Tibial artery (tissue), 4 donors: ENCODE measurements around the gene CCDC170.

Source experiments
- DNase-seq, 2 donors: peaks; one replicate each; pipeline ENCODE4 v3.0.0-alpha.2; 2019
- H3K27ac ChIP-seq, 2 donors: fragments of 200-600 bp; sonication (generic) in 1 of 2; 1 replicate in 1 of 2; 2 replicates in 1 of 2; pipeline ENCODE4 v1.5.1; 2018 to 2019; ENCODE audit warnings: mild to moderate bottlenecking in 1 of 2
- H3K27me3 ChIP-seq, 2 donors: fragments of 200-600 bp; sonication (generic) in 1 of 2; one replicate each; pipeline versions ENCODE4 v1.5.1 to v1.6.0; 2016 to 2019
- H3K36me3 ChIP-seq, 3 donors: fragments of 200-600 bp; sonication (generic) in 2 of 3; one replicate each; pipeline ENCODE4 v1.5.1; 2016 to 2019; ENCODE audit warnings: mild to moderate bottlenecking in 2 of 3
- H3K4me1 ChIP-seq, 4 donors: fragments of 200-600 bp; sonication (generic) in 2 of 4; 1 replicate in 3 of 4; 2 replicates in 1 of 4; pipeline ENCODE4 v1.5.1; 2016 to 2019
- H3K4me3 ChIP-seq, 2 donors: fragments of 200-600 bp; sonication (generic) in 1 of 2; 1 replicate in 1 of 2; 2 replicates in 1 of 2; pipeline ENCODE4 v1.5.1; 2018 to 2019; ENCODE audit warnings: mild to moderate bottlenecking in 2 of 2
- H3K9me3 ChIP-seq, 3 donors: fragments of 200-600 bp; sonication (generic) in 1 of 3; one replicate each; pipeline ENCODE4 v1.5.1; 2016 to 2019
- intact Hi-C: fragments of 100-400 bp; cut with DNase I; formaldehyde crosslinking; loops from one replicate; pipeline ENCODE4 v1.15.0; 2023; ENCODE audit warnings: low total_unique reads
- TF ChIP-seq, protein P1 (sequence below), 2 experiments: fragments of 200-600 bp in 1 of 2; fragments of 450-650 bp in 1 of 2; IDR thresholded peaks; one replicate each; pipeline ENCODE4 v1.5.1; 2017 to 2019; ENCODE audit warnings: antibody characterized with exemption in 2 of 2, mild to moderate bottlenecking in 1 of 2, moderate library complexity in 1 of 2

Gene CCDC170

DNA sequence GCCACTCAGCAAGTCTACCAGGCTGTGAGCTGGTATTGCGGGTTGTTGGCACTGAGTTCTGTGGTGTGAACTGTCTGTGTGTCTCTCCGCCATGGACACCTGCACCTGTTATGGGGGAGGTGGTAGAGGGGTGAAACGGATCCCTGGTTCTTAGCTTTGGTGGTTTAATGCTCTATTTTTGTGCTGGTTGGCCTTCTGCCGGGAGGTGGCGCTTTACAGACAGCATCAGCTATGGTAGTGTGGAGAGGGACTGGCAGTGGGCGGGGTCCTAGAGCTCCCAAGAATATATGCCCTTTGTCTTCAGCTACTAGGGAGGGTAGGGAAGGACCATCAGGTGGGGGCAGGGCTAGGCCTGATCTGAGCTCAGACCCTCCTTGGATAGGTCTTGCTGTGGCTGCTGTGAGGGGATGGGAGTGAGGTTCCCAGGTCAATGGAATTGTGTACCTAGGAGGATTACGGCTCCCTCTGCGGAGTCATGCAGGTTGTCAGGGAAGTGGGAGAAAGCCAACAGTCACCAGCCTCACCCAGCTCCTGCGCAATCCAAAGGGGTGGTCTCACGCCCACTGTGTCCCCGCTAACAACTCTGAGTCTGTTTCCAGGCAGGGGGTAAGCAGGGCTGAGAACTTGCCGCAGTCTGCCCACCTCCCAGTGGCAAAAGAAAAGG lies 154.3 kb downstream of the CCDC170 start:
- intact Hi-C loops = no loop called here
- Histone ChIP-seq H3K9me3 (no peaks in the 10 kb centered on the region), H3K27me3 (no peaks in the 10 kb centered on the region), H3K4me1 (peaks cover 0 to 11% (median 0%) of the 10 kb centered on the region in 4 donors), H3K4me3 (no peak overlapping the region), H3K27ac (no peak overlapping the region), H3K36me3 (no peaks in the 10 kb centered on the region)
- TF ChIP-seq, protein P1, sequence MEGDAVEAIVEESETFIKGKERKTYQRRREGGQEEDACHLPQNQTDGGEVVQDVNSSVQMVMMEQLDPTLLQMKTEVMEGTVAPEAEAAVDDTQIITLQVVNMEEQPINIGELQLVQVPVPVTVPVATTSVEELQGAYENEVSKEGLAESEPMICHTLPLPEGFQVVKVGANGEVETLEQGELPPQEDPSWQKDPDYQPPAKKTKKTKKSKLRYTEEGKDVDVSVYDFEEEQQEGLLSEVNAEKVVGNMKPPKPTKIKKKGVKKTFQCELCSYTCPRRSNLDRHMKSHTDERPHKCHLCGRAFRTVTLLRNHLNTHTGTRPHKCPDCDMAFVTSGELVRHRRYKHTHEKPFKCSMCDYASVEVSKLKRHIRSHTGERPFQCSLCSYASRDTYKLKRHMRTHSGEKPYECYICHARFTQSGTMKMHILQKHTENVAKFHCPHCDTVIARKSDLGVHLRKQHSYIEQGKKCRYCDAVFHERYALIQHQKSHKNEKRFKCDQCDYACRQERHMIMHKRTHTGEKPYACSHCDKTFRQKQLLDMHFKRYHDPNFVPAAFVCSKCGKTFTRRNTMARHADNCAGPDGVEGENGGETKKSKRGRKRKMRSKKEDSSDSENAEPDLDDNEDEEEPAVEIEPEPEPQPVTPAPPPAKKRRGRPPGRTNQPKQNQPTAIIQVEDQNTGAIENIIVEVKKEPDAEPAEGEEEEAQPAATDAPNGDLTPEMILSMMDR (IDR thresholded peaks at IDR 0.05) = no peak
- DNase-seq = no peak

DNA sequence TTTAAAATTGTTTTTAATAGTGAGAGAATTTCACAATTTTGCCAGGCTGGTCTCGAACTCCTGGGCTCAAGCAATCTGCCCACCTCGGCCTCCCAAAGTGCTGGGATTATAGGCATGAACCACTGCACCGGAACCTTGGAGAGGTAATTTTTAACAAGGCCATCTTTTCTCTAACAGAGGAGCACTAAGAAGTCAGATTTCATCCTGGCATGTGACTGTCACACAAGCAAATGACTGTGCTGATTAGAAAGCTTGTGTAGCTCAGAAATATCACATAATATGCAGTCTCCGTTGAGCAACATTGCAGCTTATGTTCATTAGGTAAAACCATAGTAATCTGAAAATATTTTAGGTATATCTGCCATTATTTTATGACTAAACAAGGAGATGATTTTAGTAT lies 156.0 kb downstream of the CCDC170 start:
- peaks cover 0 to 11% (median 0%) of the 10 kb centered on the region in 4 donors for H3K4me1 ChIP-seq
- H3K36me3 ChIP-seq = no peaks in the 10 kb centered on the region
- intact Hi-C loops = no loop called here
- peaks cover 0 to 6% (median 0%) of the 10 kb centered on the region in 3 donors for H3K9me3 ChIP-seq
- H3K27me3 ChIP-seq = no peaks in the 10 kb centered on the region
- DNase-seq = no peak
- no peak overlapping the region for H3K4me3 ChIP-seq
- H3K27ac ChIP-seq = no peak overlapping the region
- TF ChIP-seq, protein P1 (IDR thresholded peaks at IDR 0.05) = no peak

DNA sequence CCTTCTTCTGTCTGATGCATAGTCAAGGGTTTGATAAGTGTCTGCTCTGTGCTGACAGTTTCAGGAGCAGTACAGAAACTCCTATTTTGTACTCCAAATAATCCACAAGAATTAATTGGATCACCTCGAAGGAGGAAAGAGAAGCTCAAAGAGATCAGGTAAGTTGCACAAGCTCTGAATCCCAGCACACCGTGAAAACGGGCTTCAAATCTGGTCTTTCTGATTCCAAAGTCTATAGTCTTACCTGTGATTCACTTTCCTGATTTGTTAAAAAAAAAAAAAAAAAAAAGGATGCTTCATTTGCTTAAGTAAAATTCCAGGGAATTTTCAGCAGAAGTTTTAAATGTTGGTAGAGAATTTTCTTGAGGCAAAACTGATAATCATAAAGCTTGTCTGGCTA lies 157.8 kb downstream of the CCDC170 start:
- Histone ChIP-seq H3K4me3 (no peak overlapping the region), H3K4me1 (peaks cover 0 to 11% (median 0%) of the 10 kb centered on the region in 4 donors), H3K27me3 (no peaks in the 10 kb centered on the region), H3K27ac (no peak overlapping the region), H3K36me3 (no peaks in the 10 kb centered on the region), H3K9me3 (peaks cover 0 to 6% (median 2%) of the 10 kb centered on the region in 3 donors)
- TF ChIP-seq, protein P1 (IDR thresholded peaks at IDR 0.05) = no peak
- DNase-seq = no peak
- intact Hi-C loops = no loop called here

DNA sequence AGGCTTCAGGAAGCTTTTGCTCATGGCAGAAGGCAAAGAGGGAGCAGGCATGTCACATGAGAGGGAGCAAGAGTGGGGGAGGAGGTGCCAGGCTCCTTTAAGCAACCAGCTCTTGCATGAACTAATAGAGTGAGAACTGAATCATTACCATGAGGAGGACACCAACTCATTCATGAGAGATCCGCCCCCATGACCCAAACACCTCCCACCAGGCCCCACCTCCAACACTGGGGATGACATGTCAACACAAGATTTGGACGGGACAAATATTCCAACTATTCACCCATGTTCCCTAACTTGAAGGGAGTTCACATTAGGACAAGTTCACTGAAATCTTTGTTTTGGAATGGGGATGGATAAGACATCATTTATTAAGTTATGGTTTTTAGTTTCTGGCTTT lies 158.5 kb downstream of the CCDC170 start:
- TF ChIP-seq, protein P1 (IDR thresholded peaks at IDR 0.05) = no peak
- Histone ChIP-seq H3K4me1 (peaks cover 0 to 11% (median 0%) of the 10 kb centered on the region in 4 donors), H3K36me3 (no peaks in the 10 kb centered on the region), H3K27ac (no peak overlapping the region), H3K27me3 (no peaks in the 10 kb centered on the region), H3K9me3 (peaks cover 0 to 6% (median 2%) of the 10 kb centered on the region in 3 donors), H3K4me3 (no peak overlapping the region)
- intact Hi-C loops = no loop called here
- peak; percentile 58 to 75 for DNase-seq

DNA sequence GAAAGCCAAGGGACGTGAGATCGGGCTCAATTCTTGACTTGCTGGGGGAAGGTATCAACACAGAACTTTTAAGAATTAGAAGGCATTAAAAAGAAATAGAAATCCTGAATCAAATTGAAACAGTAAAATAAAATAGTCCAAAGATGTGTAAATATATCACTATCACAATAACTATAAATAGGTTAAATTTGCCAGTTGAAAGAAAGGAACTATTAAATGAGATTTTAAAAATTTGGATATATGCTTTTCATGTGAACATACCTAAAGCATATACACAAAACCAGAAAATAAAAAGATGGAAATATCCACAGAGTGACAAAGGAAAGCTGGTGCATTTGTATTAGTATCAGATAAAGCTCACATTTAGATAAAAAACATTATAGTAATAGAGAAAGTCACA lies 161.3 kb downstream of the CCDC170 start:
- intact Hi-C loops = no loop called here

More for the DNA sequence above, 161.3 kb downstream of the CCDC170 start:
- peaks cover 0 to 11% (median 0%) of the 10 kb centered on the region in 4 donors for H3K4me1 ChIP-seq
- H3K36me3 ChIP-seq = no peaks in the 10 kb centered on the region
- DNase-seq = no peak
- no peaks in the 10 kb centered on the region for H3K27me3 ChIP-seq
- peaks cover 0 to 6% (median 2%) of the 10 kb centered on the region in 3 donors for H3K9me3 ChIP-seq
- TF ChIP-seq, protein P1 (IDR thresholded peaks at IDR 0.05) = no peak
- H3K4me3 ChIP-seq = no peak overlapping the region
- no peak overlapping the region for H3K27ac ChIP-seq
